ENCODE results near the gene SCFD2.
"Not testable (repeated sequence)": the region's sequence is repeated elsewhere in the genome, so short reads cannot be mapped to it uniquely, and the experiment has no call there.

Gene SCFD2

GRCh38 chr4:53234669-53235068 lies 131.2 kb downstream of the SCFD2 start:
- H3K4me3 ChIP-seq (ENCODE audit: low read length): no peak overlapping the region
- no peak for TF ChIP-seq CTCF (conservative IDR thresholded peaks at IDR 0.05; ENCODE audit: low read length)
- no peak for DNase-seq (ENCODE audit: low read depth)

DNA sequence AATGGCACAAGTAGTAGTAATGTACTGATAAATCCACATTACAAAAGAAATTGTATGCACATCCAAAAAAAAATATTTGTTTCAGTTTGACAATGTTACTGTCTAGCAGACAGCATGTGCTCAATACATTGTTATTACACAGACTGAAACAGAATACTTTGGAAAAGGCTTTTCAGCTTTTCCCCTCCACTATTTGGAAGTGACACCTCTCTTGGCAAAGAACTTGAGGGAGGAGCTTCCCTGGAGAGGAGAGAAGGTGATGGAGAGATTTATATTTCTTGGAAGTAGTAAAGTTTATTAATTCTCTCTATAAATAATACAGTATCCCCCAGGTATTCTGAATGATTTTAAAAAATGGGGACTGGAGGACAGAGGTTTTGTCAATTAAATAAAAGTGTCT lies 131.8 kb downstream of the SCFD2 start:
- H3K4me3 ChIP-seq (ENCODE audit: low read length): no peak overlapping the region
- DNase-seq (ENCODE audit: low read depth): no peak
- TF ChIP-seq CTCF (conservative IDR thresholded peaks at IDR 0.05; ENCODE audit: low read length): no peak

- no peak overlapping the region for H3K4me3 ChIP-seq (ENCODE audit: low read length)
- no peak for DNase-seq (ENCODE audit: low read depth)
- no peak for TF ChIP-seq CTCF (conservative IDR thresholded peaks at IDR 0.05; ENCODE audit: low read length)
Measured at GRCh38 chr4:53233114-53233795, 132.6 kb downstream of the SCFD2 start.

- DNase-seq (ENCODE audit: low read depth): no peak
- no peak overlapping the region for H3K4me3 ChIP-seq (ENCODE audit: low read length)
- TF ChIP-seq CTCF (conservative IDR thresholded peaks at IDR 0.05; ENCODE audit: low read length): no peak
Measured at GRCh38 chr4:53232371-53232770, 133.5 kb downstream of the SCFD2 start.

DNA sequence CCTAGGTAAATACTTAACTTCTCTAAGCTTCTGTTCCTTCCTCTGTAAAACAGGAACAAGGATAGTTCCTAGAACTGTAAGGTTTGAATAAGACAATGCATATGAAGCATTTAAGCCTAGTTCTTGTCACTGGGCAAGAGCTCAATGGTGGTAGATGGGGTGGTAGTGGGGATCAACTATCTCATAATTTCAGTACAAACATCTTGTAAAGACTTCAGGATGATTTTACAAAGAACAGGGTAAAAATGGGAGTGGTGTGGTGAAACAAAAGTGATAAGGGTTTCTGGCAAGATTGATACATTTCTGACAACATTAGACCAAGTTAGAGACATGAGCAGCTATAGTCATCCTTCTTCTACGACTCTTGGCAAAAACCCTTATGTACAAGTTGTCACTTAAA lies 137.8 kb downstream of the SCFD2 start:
- TF ChIP-seq CTCF (conservative IDR thresholded peaks at IDR 0.05; ENCODE audit: low read length): no peak
- H3K4me3 ChIP-seq (ENCODE audit: low read length): no peak overlapping the region
- DNase-seq (ENCODE audit: low read depth): no peak

DNA sequence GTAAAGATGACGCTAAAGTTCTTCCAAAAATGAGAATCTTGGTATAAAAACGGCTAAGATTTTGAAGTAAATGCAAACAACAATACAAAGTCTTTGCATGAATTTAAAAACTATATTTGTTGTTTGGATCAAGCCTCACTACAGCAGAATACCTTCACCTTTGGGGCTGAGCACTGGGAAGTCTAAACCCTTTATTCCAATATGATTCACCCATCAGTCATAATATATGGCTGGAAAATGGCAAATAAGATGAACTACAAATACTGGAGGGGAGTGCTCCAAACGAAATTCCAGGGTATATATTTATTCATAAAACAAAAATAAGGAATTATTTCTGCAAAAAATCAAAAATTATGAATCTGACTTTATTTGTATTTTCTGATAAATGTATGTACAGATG lies 138.4 kb downstream of the SCFD2 start:
- no peak for TF ChIP-seq CTCF (conservative IDR thresholded peaks at IDR 0.05; ENCODE audit: low read length)
- no peak for DNase-seq (ENCODE audit: low read depth)
- no peak overlapping the region for H3K4me3 ChIP-seq (ENCODE audit: low read length)

DNA sequence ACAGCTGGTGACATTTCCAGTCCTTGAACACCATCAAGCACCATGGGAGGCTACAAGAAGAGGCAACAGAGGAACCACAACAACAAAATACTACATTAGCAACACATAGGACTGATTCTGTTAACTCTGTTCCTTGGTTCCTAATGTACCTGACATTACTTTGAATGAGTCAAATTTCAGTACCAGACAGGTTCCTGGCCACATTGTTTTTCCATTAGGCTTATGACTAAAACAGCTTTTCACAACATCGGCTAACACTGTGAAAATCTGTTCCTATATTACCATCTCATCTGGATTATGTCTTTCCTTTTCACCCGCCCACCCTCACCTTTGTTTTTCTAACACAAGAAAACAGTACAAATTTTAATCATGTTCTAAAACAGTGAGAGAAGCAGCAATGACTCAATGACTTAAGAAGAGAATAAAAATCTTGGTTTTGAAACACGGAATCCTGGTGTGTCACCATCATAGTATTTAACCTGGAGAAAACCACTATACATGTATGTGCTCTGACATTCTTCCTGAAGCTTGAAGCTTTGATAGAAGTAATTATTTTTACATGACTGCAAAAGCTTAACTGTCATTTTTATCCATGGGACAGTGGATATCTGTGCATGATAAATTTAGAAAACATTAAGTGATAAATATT lies 143.9 kb downstream of the SCFD2 start:
- peak; percentile 31 for DNase-seq (ENCODE audit: low read depth)
- no peak for TF ChIP-seq CTCF (conservative IDR thresholded peaks at IDR 0.05; ENCODE audit: low read length)
- H3K4me3 ChIP-seq (ENCODE audit: low read length): no peak overlapping the region

GRCh38 chr4:53219148-53219547 lies 146.7 kb downstream of the SCFD2 start:
- H3K4me3 ChIP-seq (ENCODE audit: low read length); DNase-seq (ENCODE audit: low read depth): not testable (repeated sequence)

Data from AG10803 (cell line).